Cardiac fibroblast (primary cell): Measurements from ENCODE around the gene NT5DC3.
A peak's percentile ranks its signal among the peaks of the same experiment; 100 is the strongest.

ENCODE experiments used
- DNase-seq, 2 donors: peaks; one replicate each; pipeline versions ENCODE4 v3.0.0 to v3.0.0-alpha.2; 2010; ENCODE audit warnings: low read depth in 2 of 2
- H3K4me3 ChIP-seq, 2 donors: replicated peaks in 1 of 2; 1 replicate in 1 of 2; 2 replicates in 1 of 2; pipeline ENCODE4 v1.5.1; 2011; ENCODE audit warnings: low read depth in 2 of 2, low read length in 2 of 2, mild to moderate bottlenecking in 2 of 2, moderate library complexity in 1 of 2
- CTCF ChIP-seq: IDR thresholded peaks from one replicate; pipeline ENCODE4 v1.5.1; 2011; ENCODE audit warnings: low read depth, mild to moderate bottlenecking, low read length, inconsistent platforms

NT5DC3 gene

DNA sequence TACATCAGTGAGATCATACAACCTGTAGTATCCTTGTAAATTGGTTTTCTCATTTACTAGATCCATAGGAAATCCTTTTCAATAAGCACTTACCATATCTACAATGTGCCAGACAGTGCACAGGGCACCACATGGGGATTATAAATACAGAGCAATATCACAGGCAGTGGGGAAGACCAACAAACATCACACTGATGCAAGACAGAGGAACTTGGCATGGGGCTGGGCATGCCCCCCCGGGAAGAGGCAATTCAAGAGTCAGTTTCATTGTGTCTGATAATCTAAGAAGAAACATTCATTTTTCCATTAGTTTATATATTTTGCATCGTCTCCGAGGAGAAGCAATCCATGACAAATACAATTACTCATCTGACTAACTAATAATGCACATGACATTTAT is 16.2 kb downstream of the NT5DC3 start:
- DNase-seq, result peak in 1 of 2 donors; percentile 33
- no peak overlapping the region for H3K4me3 ChIP-seq
- no peak for TF ChIP-seq CTCF

- DNase-seq, result no peak
- TF ChIP-seq CTCF, result no peak
- no peak overlapping the region for H3K4me3 ChIP-seq
Observed at GRCh38 chr12:103824290-103824689, 16.7 kb downstream of the NT5DC3 start.

DNA sequence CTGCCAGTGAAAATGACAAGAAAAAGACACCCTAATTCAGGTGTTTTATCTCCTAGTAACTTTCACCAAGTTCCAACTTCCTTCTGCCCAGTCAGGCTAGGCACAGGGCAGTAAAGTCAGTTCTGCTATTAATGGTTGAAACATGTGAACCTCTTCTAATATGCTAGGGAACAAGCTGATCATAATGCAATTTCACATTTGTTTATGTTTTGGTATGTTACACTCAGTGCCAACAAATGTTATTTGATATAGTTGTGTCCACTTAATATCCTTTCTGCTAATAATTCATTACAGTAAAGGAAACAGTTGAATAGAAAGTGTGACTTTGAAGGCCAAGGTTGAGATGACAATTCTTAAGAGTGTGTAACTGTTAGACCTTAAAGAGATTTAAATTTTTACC is 17.2 kb downstream of the NT5DC3 start:
- no peak for DNase-seq
- TF ChIP-seq CTCF, result no peak
- H3K4me3 ChIP-seq, result no peak overlapping the region

- no peak overlapping the region for H3K4me3 ChIP-seq
- DNase-seq, result peak in 1 of 2 donors; percentile 41
- no peak for TF ChIP-seq CTCF
Observed at GRCh38 chr12:103821773-103822172, 19.3 kb downstream of the NT5DC3 start.

- DNase-seq, result no peak
- H3K4me3 ChIP-seq, result no peak overlapping the region
- TF ChIP-seq CTCF, result no peak
Observed at GRCh38 chr12:103820881-103821489, 20.0 kb downstream of the NT5DC3 start.

DNA sequence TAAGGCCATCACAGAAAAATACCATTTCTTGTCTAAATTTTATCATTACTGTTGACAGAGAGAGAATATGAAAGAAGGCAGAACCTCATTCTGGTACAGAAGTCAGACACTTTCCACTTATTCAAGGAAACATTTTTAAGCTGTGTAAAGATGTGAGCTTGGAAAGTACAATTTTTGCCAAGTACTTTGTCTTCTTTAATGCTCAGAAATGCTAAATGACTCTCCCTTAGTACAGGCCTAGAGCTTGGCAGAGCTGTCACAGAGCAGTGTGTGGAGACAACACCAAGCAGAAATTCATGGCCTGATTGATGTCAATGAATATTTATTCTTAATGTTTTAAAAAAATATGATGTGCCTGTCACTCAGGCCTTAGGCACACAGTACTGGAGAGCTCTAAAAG is 20.7 kb downstream of the NT5DC3 start:
- H3K4me3 ChIP-seq, result no peak overlapping the region
- no peak for TF ChIP-seq CTCF
- no peak for DNase-seq

DNA sequence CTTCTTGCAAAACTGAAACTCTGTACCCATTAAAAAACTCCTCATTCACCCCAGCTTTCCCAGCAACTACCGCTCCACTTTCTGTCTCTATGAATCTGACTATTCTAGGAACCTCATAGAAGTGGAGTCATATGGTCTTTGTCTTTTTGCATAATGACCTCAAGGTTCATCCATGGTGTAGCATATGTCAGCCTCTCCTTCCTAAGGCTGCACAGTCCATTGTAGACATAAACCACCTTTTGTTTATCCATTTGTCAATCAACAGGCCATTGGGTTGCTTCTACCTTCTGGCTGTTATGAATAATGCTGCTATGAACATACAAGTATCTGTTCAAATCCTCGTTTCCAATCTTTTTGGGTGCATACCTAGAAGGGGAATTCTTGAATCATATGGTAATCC is 21.1 kb downstream of the NT5DC3 start:
- TF ChIP-seq CTCF, result no peak
- no peak overlapping the region for H3K4me3 ChIP-seq
- DNase-seq, result no peak
